Measurements from ENCODE around the gene CAMK2D.

The CAMK2D gene

GRCh38 chr4:113561758-113562157 is 199.8 kb downstream of the CAMK2D start:
- DNase-seq, result no peak

GRCh38 chr4:113561092-113561491 is 200.4 kb downstream of the CAMK2D start:
- DNase-seq, result no peak

- DNase-seq, result no peak
These were observed 201.0 kb downstream of the CAMK2D start for GRCh38 chr4:113560579-113560978.

GRCh38 chr4:113559947-113560346 is 201.6 kb downstream of the CAMK2D start:
- DNase-seq, result no peak

- DNase-seq, result no peak
These were observed 205.0 kb downstream of the CAMK2D start for GRCh38 chr4:113556382-113557134.

- no peak for DNase-seq
These were observed 205.7 kb downstream of the CAMK2D start for GRCh38 chr4:113555868-113556267.

DNA sequence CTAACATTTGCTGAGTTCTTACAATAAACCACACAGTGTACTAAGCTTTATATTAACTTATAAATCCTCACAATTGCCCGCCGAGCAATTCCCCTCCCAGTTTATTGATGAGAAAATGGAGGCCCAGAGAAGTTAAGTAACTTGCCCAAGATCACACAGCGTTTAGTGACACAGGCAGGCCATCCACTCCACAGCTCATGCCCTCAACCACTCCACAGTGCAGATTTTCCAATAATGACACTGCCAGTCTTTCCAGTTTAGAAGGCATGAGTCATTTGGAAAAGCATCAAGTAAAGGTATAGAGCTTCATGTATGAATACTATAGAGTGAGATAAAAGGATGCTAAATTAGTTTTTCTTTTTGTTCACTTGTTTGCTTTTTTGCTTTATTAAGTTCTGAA is 208.5 kb downstream of the CAMK2D start:
- no peak for DNase-seq

DNA sequence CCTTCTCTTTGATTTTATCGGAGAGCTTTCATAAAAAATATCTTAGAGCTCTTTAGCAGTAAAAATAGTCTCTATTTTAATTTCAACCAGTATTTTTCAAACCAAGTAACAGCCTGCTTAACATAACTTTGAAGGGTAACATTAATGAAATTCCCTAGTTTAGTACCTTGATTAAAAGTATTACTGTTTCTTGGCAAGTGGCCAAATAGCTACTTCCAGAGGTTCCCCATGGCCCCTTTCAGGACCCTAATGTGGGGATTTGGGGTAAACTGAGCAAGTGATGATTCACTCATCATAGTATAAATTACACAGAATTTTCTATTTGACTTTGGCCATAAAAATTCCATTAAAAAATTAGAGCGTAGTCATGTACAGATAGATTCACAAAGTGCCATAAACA is 211.0 kb downstream of the CAMK2D start:
- no peak for DNase-seq

GRCh38 chr4:113548303-113548702 is 213.2 kb downstream of the CAMK2D start:
- DNase-seq, result no peak

- DNase-seq, result peak; percentile 93
These were observed 214.0 kb downstream of the CAMK2D start for GRCh38 chr4:113547487-113548042.

- no peak for DNase-seq
These were observed 219.6 kb downstream of the CAMK2D start for GRCh38 chr4:113541933-113542332.

- DNase-seq, result no peak
These were observed 220.7 kb downstream of the CAMK2D start for GRCh38 chr4:113540859-113541258.

GRCh38 chr4:113539408-113539807 is 222.1 kb downstream of the CAMK2D start:
- no peak for DNase-seq

DNA sequence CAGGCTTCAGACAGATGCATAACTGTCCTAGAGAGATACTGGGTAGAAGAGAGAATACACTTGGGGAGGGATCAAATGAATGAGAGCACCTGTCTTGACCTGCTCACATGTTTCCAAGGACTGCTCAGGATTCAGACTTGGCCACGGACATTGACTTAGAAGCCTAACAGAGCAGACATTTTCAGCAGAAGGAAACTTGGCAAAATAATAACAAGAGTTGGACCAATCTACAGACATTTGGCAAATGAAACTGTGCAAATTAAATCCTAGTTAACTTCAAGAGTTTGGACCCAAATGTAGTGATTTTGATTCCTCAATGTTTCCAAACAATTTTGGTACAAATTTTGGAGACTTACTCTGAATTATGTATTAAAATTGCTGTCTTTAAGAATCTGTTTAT is 223.9 kb downstream of the CAMK2D start:
- DNase-seq, result no peak

DNA sequence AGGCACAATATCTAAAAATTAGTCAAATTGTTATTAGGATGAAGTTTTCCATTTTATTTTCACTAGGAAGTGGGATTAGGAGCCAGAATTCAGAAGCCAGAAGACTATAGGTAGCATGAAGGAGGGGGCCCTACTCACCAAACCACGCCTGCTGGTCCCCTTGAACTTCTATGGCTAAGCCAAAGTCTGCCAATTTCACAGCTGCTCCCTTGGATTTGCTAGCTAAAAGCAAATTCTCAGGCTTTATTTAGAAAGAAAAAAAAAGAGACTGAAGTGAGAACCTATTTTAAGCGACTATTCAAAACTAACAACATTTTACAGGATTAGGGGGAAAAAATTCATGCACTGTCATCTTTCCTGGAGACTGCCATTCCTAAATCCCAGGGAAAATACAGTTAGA is 224.3 kb downstream of the CAMK2D start:
- no peak for DNase-seq

- no peak for DNase-seq
These were observed 226.8 kb downstream of the CAMK2D start for GRCh38 chr4:113534711-113535110.

DNA sequence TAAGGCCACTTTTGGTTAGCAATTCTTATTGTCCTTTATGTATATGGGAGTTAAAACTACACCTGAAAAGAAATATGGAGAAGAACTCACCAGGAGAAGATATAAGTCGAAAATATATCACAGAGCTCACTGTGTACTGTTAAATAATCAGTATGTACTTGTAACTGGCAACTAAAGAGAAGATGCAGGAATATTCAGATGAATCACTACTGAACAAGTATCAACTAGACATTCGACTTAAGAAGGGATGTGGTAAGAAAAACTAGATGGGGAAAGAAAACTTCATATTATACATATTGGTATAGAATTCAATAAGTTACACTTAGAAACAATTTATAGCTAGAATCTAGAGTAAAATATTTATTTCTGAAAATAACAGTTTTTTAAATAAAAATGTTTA is 230.0 kb downstream of the CAMK2D start:
- no peak for DNase-seq

GRCh38 chr4:113528395-113528794 is 233.1 kb downstream of the CAMK2D start:
- DNase-seq, result no peak

DNA sequence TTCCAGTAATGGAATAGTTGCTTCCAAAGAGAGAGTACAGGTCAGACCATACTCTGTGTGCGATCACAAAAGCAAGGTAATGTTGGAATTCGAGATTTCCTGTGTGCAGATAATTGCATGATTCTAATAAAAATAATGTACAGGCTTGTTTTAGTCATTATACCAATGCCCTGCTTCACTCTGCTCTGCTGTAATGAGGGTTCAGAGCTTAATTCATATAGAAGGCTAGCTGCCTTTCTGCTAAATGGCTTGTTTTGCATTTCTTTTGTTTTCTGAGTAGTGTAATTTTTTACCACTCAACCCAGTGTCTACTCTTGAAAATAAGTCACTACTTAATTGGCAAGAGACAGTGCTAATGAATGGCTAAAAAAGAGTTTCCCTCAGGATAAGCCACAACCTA is 236.0 kb downstream of the CAMK2D start:
- DNase-seq, result no peak

GRCh38 chr4:113524505-113525186 is 236.9 kb downstream of the CAMK2D start:
- no peak for DNase-seq

DNA sequence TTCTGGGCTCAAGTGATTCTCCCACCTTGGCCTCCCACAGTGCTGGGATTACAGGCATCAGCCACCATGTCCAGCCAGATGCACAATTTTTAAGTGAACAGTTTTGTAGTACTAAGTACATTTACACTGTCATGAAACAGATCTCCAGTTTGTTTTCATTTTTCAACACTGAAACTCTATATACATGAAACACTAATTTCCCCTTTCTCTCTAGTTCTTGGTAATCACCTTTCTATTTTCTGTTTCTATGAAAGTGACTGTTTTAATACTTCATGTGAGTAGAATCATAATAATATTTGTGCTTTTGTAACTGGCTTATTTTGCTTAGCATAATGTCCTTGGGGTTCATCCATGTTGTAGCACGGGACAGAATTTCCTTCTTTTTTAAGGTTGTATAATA is 237.4 kb downstream of the CAMK2D start:
- DNase-seq, result no peak

GRCh38 chr4:113522433-113522832 is 239.1 kb downstream of the CAMK2D start:
- no peak for DNase-seq

GRCh38 chr4:113513382-113513781 is 248.2 kb downstream of the CAMK2D start:
- DNase-seq, result no peak

- DNase-seq, result no peak
These were observed 248.7 kb downstream of the CAMK2D start for GRCh38 chr4:113512880-113513279.

Data from CD4-positive, alpha-beta T cell treated with Interleukin-4 for 1 hour (primary cell).